ENCODE measurements around the gene SORCS3. TPM values are rescaled to one million over a fixed set of nuclear protein-coding genes. Genes with fewer than 3 reads are reported as not detected.

SORCS3 gene
- total RNA-seq, 4 donors from 2014 or later, result not detected

DNA sequence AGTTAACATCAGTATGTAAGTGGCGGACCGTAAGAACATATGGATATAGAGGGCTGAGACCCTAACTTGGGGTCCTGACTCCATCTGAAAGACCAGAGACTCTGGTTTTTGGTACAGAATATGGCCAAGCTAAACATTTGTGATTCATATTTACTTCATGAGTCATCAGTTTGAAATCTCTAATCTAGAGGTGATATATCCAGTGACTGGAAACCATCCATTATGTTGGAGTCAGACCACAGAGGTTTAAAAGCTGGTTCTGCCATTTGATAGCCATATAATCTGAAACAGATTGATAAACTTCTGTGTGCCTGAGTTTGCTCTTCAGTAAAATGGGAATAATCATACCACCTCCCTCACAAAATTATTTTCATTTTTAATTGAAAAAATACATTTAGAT is 505.3 kb downstream of the SORCS3 start:
- no peak overlapping the region for H3K27ac ChIP-seq
- in situ Hi-C loops (cut with MboI; ENCODE audit: low sequenced_read_pairs in 4 of 4) (no loop called here), intact Hi-C loops (cut with DNase I; ENCODE audit: low total_unique reads) (no loop called here)
- no peak for DNase-seq
- H3K27me3 ChIP-seq, result no peaks in the 10 kb centered on the region
- no peak overlapping the region for H3K4me3 ChIP-seq
- no peaks in the 10 kb centered on the region for H3K36me3 ChIP-seq
- H3K4me1 ChIP-seq, result no peaks in the 10 kb centered on the region
- TF ChIP-seq, protein P1, sequence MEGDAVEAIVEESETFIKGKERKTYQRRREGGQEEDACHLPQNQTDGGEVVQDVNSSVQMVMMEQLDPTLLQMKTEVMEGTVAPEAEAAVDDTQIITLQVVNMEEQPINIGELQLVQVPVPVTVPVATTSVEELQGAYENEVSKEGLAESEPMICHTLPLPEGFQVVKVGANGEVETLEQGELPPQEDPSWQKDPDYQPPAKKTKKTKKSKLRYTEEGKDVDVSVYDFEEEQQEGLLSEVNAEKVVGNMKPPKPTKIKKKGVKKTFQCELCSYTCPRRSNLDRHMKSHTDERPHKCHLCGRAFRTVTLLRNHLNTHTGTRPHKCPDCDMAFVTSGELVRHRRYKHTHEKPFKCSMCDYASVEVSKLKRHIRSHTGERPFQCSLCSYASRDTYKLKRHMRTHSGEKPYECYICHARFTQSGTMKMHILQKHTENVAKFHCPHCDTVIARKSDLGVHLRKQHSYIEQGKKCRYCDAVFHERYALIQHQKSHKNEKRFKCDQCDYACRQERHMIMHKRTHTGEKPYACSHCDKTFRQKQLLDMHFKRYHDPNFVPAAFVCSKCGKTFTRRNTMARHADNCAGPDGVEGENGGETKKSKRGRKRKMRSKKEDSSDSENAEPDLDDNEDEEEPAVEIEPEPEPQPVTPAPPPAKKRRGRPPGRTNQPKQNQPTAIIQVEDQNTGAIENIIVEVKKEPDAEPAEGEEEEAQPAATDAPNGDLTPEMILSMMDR (IDR thresholded peaks at IDR 0.05 in 4 of 5, conservative IDR thresholded peaks at IDR 0.05 in 1 of 5), result no peak
- TF ChIP-seq POLR2A (IDR thresholded peaks at IDR 0.05), result no peak
- no peaks in the 10 kb centered on the region for H3K9me3 ChIP-seq
- no peak for ATAC-seq

DNA sequence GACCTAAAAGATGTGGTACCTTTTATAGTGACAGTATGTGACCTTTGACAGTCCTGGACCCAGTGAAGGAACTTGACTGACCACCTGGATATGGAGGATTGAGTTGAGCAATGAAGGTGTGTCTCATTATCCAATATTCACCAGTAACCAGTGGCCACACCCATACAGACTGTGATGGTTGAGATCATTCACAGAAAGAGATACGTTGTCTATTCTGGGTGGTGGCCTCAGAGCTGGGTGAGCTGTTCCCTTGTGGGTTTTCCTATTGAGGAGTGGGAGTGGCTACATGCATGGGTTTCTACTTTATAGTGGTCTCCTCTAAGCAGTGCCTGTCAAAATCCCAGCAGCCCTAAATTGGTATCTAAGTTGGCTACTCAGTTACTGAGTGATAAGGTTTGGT is 507.4 kb downstream of the SORCS3 start:
- ATAC-seq (no peak), DNase-seq (no peak)
- TF ChIP-seq POLR2A (IDR thresholded peaks at IDR 0.05), result no peak
- TF ChIP-seq, protein P1 (IDR thresholded peaks at IDR 0.05 in 4 of 5, conservative IDR thresholded peaks at IDR 0.05 in 1 of 5), result no peak

DNA sequence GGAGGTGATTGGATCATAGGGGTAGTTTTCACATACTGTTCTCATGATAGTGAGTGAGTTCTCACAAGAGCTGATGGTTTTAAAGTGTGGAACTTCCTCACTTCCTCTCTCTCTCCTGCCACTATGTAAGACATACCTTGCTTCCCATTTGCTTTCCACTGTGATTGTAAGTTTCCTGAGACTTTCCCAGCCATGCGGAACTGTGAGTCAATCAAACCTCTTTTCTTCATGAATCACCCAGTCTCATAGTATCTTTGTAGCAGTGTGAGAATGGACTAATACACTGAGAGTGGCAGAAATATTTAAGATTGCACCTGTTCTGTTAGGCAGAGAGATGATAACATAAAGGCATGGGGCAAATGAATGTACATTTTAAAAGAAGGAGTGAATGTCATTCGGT is 507.8 kb downstream of the SORCS3 start:
- in situ Hi-C loops (cut with MboI; ENCODE audit: low sequenced_read_pairs in 4 of 4), result no loop called here
- Histone ChIP-seq H3K4me1 (no peaks in the 10 kb centered on the region), H3K9me3 (no peaks in the 10 kb centered on the region), H3K27me3 (no peaks in the 10 kb centered on the region), H3K4me3 (no peak overlapping the region), H3K27ac (no peak overlapping the region), H3K36me3 (no peaks in the 10 kb centered on the region)
- intact Hi-C loops (cut with DNase I; ENCODE audit: low total_unique reads), result no loop called here
- DNase-seq, result no peak
- TF ChIP-seq, protein P1 (IDR thresholded peaks at IDR 0.05 in 4 of 5, conservative IDR thresholded peaks at IDR 0.05 in 1 of 5), result no peak
- TF ChIP-seq POLR2A (IDR thresholded peaks at IDR 0.05), result no peak
- no peak for ATAC-seq

More for the DNA sequence above, 507.4 kb downstream of the SORCS3 start:
- Histone ChIP-seq H3K27ac (no peak overlapping the region), H3K4me3 (no peak overlapping the region), H3K4me1 (no peaks in the 10 kb centered on the region), H3K27me3 (no peaks in the 10 kb centered on the region), H3K9me3 (no peaks in the 10 kb centered on the region), H3K36me3 (no peaks in the 10 kb centered on the region)
- in situ Hi-C loops (cut with MboI; ENCODE audit: low sequenced_read_pairs in 4 of 4) (no loop called here), intact Hi-C loops (cut with DNase I; ENCODE audit: low total_unique reads) (no loop called here)

DNA sequence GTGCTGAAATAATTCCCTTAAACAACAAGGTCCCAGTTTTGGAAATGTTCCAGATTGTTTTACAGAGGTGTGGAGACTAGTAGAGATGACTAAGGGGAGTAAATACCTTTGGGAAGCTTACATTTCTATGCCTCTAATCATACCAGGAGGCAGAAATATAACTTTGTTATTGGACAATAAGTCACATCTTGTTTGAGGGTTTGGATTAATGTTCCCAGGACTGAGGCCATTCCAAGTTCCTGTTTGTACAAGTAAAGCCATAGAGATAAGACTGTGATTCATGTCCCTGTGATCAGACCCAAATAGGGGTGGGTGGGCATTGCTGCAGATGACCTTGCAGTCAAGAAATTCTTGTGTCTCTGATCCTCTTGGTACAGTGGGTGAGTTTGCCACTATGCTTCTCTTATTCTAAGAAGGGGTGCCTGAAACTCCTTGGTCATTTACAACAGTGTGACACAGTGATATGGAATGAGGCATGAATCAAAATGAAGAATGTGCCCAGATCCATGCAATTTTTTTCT is 508.3 kb downstream of the SORCS3 start:
- DNase-seq, result no peak
- in situ Hi-C loops (cut with MboI; ENCODE audit: low sequenced_read_pairs in 4 of 4) (no loop called here), intact Hi-C loops (cut with DNase I; ENCODE audit: low total_unique reads) (no loop called here)
- ATAC-seq, result no peak
- TF ChIP-seq, protein P1 (IDR thresholded peaks at IDR 0.05 in 4 of 5, conservative IDR thresholded peaks at IDR 0.05 in 1 of 5), result no peak
- no peak for TF ChIP-seq POLR2A (IDR thresholded peaks at IDR 0.05)
- H3K36me3 ChIP-seq, result no peaks in the 10 kb centered on the region
- no peaks in the 10 kb centered on the region for H3K4me1 ChIP-seq
- no peaks in the 10 kb centered on the region for H3K27me3 ChIP-seq
- no peaks in the 10 kb centered on the region for H3K9me3 ChIP-seq
- H3K27ac ChIP-seq, result no peak overlapping the region
- H3K4me3 ChIP-seq, result no peak overlapping the region

DNA sequence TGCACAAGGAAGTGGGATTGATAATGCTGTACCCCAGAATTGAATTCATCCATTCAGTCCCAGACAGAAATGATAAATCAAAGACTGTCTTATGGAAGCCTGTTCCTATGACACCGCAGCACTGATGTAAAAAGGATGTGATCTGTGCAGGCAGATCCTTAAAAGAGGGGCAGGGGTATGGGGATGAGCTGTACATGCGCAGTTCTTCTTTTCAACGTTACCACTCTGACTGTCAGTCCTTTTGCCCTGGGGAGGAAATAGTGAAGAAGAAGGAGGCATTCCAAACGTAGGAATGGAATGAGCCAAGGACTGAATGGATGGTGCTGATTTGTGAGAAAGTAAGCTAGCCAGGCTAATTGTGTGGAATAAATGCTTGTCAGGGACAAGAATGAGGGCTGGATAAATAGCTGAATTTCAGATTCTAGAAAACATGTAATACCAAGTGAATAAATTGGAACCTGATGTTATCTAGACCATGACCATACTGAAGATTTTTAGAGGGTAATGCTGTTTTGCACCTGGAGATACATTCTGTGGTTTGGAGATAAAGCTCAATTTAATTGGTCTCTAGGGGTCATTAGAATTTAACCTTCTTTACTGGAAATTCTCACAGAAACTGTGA is 509.3 kb downstream of the SORCS3 start:
- Histone ChIP-seq H3K4me1 (no peaks in the 10 kb centered on the region), H3K9me3 (no peaks in the 10 kb centered on the region), H3K27ac (no peak overlapping the region), H3K4me3 (no peak overlapping the region), H3K36me3 (no peaks in the 10 kb centered on the region), H3K27me3 (no peaks in the 10 kb centered on the region)
- in situ Hi-C loops (cut with MboI; ENCODE audit: low sequenced_read_pairs in 4 of 4), result no loop called here
- intact Hi-C loops (cut with DNase I; ENCODE audit: low total_unique reads), result no loop called here
- DNase-seq (no peak), ATAC-seq (no peak)
- TF ChIP-seq, protein P1 (IDR thresholded peaks at IDR 0.05 in 4 of 5, conservative IDR thresholded peaks at IDR 0.05 in 1 of 5), result no peak
- no peak for TF ChIP-seq POLR2A (IDR thresholded peaks at IDR 0.05)
